HG03432 (cell line): ENCODE data around the gene PGM5.

Experiments
- ATAC-seq: cut with Tn5 transposase; IDR thresholded peaks from one replicate; pipeline ENCODE4 v1.9.1; 2021; ENCODE audit warnings: mild to moderate bottlenecking, moderate library complexity; ENCODE audit not compliant: unreplicated experiment

Gene PGM5

DNA sequence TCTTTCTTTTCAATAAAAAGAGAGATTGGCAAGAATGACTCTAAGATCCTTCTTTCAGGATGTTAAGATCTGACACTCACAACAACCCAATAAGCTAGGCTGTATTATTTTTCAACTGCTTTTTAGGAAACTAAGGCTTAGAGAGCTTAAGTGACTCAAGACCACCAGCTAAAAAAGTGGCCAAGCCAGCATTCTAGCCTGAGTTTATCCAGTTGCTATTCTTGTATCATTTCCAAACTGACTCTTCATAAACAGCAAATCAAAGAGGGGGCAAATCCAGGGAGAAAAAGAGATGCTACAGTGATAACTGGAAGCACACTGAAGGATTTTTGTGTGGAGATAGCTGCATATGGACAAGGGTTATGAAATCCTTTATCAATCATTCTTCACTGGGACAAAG, 137.1 kb downstream of the PGM5 start:
- no peak for ATAC-seq

DNA sequence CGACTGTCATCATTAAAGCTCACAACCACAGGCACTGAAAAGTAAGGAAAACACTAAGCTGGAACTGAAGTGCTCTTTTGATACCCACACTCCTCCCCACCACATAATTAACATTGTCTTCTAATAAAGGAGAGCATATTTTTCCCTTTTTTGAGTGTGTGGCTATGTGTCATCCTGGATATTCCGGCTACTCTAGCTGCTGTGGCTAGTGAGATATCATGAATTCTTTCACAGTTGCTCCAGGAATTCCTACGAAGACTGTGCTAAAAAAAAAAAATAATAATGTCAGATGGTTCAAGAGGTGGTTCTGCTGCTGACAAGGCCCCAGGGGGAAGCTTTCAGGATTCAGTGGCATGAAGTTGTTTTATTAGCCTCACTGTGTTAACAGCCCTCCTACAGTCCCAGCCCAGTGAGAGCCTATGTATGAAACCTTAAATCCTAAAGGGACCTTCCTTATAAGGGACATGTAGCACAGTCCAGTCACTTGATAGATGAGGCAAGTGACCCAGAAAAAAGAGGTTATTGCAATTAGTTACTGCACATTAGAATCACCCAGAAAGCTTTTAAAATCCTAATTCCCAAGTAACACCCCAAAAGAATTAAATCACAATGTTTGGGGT, 137.7 kb downstream of the PGM5 start:
- no peak for ATAC-seq

DNA sequence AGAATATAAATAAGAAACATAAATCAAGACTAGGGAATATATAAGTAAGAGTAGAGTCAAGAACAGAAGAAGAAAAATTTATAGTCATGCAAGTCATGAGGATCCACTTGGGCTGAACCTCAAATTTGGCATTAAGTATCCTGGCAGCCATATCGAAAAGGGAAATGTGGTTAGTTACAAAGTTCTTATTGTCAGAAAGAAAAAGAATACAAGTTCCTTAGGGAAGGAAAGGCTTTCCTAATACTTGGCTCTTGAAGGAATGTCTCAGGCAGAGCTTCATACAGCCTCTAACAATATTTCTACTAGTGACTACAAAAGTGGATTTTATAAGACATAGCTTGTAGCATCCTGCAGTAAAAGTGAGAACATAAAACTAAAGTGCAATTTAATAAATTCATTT, 138.8 kb downstream of the PGM5 start:
- ATAC-seq: no peak

DNA sequence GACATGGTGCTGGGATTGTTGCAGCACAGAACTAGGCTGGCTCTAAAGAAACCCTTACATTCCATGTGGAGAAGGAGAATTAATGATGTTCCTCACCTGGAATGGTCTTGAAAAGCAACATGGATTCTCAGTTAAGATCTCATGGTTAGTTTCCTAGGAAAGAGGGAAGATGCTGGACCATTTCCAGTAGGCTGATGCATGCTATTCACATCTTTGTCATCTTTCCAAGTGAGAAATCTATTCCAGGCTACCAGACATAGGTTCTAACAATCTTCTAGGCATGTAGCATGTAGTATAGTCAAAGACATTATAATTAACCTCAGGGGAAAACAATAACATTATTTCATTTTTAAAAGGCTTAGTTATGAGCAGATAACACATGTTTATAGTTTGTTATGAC, 139.9 kb downstream of the PGM5 start:
- no peak for ATAC-seq

DNA sequence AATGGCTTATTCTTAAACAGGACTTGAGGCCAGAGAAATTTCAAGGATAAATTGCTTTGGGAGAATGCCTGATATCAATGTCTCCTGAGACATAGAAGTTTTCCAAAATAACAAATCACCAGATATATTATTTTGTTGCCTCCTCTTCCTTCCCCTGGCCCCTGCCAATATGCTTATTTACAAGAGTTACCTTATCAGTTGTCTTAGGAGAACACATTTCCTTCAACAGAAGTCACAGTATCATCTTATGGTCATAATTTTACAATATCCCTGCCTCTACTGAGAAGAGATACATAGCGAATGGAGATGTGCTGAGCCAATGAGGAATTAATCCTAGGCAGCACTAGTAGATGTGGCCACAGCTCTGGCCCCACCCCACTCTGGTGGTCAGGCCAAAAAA, 141.2 kb downstream of the PGM5 start:
- ATAC-seq: no peak

DNA sequence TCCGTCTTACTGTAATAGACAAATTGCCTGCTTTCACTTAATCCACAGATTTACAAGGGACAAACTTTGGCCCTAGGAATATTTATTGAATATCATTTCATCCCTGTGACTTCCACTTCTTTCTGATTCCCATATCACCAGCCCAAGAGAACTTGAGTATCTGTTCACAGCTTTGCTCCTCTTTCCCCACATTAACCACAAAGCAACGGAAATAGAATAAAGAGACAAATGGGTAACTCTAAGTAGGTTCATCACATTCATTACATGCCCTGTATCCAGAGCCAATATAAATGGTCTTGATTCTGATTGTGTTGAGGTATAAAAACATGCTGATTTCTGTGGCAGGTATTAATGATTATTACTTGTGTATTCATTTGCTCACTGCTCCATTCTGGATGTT, 142.4 kb downstream of the PGM5 start:
- no peak for ATAC-seq

DNA sequence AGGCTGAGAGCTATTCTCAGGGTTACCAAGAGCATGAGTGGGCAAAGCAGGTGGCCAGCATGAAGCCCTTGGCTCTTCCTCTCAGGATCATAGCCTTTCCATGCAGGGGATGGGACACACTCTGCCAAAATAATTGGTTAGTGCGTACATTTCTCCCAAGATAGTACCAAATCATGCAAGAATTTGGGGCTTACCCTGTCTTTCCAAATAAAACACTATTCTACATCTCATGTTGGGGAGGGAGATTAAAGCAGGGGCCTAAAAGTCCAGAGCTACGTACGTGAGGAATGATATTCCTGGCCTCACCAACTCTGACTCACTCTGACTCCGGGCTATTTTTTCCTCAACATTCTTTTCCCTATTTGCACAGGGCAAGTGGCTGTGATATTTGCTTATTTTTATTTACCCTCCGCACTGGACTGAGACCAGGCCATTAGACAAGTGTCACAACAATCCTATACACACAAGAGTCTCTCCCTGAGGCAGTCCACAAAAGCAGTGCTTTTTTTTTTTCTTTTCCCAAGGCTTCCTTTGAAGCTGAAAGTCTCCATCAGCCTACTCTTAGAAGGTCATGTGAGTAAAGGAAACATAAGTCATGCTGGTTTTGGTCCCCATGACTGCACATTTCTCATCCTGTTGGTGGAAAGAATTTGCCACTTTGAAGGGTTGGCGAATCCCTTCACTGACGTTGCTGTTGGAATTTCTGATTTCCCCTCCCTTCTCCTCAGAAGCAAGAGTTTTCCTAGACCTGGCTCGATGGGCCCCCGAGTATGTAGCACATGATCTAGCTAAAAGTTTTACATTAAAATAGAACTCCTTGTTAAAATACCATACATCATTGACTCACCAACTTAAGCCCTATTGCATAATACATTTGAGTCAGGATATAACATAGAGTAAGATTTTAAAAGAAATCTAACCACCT, 144.3 kb downstream of the PGM5 start:
- no peak for ATAC-seq

DNA sequence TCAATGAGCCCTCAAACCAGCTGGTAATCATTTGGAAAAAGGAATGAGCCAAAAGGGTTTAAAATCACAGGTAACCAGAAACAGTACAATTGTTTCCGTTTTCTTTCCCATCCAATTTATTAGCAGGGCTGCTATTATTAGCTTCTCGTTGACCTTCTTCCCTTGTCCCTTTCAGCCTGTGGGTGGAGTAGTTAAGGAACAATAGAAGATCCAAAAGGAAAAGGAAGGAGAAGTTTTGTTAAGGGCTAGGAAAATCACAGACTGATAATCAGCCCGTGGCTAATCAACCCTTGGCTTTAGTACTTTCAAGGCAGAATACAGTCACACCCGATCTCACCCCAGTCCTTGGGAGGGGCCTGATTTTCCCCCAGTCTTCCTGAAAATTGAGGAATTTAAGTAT, 145.9 kb downstream of the PGM5 start:
- ATAC-seq: no peak

DNA sequence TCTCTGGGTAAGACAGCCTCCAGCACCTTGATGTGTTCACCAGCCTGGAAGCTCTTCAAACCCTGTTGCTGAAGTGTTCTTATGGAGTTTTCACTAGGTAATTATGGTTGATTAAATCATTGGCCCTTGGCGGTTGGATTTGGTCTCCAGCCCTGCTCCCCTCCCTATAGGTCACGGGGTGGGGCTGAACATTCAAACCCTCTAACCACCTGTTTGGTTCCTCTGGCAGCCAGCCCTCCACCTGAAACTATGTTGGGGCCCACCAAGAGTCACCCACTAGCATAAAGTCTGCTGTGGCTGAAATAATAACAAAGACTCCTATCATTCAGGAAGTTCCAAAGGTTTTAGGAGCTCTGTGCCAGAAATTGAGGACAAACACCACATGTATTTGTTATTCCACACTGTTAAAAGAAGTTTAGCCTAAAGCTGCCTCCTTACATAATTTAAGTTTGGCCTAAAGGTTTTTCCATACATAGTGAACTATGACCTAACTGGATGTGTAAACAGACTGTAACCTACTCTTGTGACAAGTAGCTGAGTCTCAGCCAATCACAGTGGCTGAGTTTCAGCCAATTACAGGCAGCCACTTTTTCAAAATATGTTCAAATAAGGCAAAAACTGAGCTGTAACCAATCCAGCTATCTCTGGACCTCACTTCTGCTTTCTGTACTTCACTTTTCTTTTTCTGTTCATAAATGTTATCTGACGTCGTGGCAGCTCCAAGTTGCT, 149.4 kb downstream of the PGM5 start:
- no peak for ATAC-seq

DNA sequence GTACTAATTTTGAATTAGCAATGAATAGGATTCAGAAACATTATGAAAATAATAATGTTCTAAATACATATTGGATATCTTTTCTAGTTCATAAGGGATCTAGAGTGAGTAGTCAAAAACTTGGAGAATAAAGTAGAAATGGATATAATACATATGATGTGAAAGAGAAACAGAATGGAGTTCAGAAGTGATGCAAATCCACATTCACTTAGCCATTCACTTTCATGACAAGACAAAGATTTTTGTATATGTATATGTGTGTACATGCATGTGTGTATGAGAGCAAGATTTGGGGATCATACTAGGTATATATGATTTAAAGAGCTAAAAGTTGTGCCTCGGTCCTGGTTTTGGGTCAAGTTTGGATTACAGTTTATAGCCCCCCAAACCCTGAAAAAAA, 150.1 kb downstream of the PGM5 start:
- no peak for ATAC-seq

DNA sequence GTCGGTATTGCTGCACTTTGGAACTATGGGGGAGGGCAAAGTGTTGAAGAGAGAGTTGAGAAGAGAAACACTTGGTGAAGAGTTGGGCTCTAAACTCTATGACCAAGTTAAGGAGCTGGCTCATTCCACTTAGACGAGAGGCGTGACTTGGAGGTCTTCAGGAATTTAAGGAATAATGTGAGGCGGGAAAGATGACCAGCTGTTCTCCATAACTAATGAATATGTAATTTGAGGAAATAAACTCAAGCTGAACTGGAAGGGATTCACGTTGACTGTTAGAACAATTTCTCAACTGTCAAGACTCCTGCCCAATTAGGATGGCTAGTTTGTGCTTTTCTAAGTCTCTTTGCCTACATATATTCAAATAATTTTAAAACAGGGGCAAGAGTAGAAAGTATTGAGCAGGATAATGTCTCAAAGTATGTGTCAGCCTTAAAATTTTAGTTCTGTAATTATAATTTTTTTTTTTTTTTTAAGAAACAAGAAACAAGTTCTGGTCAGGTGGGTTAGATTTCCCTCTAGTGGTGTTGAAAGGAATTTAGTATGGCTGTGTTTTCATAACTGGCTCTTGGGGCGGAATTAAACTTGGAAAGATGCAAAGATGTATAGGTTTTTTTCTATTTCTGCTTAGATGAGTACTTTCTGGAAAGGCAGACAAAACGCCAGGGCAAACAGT, 150.9 kb downstream of the PGM5 start:
- ATAC-seq: no peak

DNA sequence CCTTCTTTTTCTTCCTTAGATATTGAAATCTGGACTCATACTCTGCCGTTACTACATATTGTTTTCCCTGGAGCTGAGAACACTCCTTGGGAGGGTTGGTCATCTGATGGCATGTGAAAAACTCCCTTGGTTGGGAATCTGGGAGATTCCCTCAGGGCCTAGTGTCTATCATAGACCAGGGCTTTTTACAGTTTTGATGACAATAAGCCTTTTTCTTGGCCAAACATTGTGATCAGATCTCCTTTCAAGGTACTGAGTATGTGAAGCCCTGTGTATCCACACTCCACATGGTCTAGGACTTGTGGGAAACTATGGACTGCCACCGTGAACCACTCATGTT, 151.4 kb downstream of the PGM5 start:
- ATAC-seq: no peak

DNA sequence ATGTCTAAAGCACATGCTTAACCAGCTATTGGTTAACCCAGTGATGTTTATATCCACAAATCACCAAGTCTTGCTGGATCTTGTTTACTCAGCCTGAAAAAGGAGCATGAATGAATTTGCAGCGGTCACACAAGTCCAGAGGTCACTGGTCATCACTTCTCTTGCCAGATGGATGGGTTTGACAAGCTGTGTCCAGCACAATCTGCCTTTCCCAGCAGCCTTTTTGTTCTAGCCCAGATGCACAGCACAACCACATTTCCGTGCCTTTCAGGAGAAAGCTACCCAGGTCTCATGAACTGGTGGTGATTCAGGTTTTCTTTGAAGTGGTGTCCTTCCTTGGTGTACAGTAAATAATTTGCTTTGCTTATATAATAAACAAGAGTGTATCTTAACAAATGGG, 152.1 kb downstream of the PGM5 start:
- no peak for ATAC-seq

DNA sequence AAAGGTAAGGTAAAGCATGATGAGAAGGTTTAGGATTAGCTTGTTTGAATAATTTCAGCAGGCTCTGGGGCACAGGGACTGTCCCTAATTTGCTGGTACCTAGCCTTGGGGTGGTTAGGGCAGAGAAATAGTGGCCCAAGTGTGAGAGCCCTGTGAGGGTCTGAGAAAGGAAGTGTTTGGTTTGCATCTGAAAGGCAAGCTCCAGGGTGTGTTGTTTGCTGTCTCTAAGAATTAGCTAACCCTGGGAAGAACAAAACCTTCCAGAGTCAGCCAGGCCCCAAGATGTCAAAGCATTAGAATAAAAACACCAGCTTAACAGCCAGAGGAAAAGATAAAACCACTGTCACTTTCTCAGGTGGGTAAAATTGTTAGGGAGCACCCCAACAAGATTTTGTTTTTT, 153.3 kb downstream of the PGM5 start:
- ATAC-seq: no peak

DNA sequence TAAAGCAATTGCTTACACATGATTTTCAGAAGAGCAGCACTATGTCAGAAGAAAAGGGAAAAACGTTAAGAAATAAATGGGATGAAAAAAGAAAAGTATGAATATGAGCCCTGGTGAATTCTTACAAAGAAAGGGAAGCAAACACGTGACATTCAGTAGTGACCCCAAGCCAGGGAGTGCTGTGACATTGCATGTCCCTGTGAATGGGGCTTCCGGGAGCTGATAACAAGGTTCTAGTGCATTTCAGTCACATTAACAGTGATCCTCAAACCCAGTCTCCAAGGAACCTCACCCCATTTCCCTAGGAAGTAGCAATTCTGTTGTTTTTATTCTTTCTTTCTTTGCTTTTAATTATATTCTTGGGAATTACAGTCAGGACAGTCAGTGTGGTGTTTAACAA, 157.0 kb downstream of the PGM5 start:
- no peak for ATAC-seq

DNA sequence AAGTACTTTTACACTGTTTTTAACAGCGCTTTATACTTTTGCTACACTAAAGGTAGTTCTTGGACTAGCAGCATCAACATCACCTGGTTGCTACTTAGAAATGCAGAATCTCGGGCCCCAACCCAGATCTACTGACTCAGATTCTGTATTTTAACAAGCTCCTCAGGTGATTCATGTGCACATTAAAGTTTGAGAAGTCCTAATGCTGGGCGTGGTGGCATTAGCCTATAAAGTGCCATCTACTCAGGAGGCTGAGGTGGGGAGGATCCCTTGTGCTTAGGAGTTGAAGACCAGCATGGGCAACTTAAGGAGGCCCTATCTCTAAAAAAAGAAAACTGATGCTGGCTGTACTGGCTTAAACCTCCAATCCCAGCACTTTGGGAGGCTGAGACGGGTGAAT, 157.6 kb downstream of the PGM5 start:
- no peak for ATAC-seq

DNA sequence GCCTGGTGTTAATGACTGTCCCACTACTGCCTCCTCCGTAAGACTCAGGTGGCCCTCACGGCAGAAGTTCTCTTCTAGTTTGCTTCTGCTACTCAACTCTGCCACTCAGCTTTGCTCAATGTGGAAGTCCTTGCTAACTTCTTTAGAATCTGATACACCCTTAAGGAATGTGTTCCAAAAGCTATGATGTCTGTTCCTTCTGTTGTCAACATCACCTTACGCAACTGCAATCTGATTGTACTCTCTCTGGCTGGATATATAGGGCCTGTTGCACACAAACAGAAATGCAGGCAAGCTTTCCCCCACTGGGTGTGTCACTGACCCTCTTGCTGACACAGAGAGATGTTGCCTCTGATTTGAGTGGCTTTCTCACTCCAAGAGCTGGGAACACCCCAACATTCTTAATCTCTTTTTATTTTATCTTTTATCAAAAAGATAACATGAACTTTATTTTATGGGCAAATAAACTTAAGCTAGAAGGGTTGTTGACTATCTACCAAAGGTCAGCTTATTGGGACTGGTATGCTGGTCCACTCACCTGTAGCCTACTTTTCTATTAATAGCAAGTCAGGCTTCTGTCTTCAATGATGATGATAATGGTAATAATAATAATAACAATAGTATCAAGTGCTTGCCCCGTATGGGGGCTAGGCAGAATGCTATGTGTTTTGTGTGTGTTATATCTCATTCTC, 159.1 kb downstream of the PGM5 start:
- ATAC-seq: no peak

DNA sequence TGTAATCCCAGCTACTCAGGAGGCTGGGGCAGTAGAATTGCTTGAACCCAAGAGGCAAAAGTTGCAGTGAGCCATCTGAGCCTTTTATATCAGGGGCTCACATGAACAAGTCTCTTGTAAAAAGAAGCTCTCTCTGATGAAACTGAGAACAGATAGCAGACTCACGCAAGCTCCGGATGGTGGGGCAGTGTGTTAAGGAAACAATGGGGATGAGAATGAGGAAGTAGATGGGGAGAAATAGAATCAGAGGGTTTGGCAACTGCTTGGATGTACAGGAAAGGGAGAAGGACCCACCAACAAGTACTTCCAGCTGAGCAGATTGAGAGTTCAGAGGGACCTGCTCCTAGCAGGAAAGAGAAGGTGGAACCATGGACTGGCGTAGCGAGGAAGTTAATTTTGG, 165.7 kb downstream of the PGM5 start:
- no peak for ATAC-seq

DNA sequence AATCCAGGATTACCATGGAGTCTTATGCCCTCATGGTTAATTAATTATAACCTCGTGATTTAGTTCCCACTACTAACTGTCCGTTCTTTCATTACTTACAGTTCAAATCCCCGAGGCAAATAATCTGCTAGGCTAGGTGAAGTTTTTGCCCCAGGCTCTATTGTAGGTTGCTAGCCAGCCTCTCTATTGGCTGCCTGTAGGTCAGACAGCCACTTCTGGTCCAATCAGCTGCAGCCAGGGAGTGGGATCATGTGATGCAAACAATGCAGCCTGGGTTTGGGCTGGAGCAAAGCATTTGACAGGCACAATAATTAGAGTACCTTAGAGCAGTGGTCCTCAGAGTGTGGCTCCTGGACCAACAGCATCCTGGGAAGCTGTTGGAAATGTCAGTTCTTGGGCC, 166.5 kb downstream of the PGM5 start:
- ATAC-seq: no peak

DNA sequence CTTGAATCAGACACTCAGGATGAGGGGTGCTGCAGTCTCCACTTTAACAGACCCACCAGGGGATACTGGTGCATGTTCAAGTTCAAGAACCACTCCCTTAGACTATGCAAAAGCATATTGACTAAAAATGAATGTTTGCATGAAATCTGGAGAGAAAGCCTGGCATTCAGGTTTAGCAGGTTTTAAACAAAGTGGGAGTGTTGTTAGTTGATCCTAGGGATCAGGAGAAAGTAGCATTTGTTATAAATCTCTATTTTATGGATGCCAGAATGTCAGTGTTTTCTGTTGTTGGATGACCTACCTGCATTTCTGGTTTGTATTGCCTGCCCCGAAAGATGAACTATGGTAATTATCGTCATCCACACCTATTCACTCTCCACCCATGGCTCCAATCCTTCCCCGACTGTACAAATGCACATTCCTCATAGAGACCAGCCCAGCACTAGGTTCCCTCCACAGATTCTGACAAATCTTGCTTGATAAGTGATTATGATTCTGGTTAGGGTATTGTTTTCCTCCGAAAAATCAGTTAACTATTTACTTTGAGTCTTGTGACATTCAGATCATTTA, 167.0 kb downstream of the PGM5 start:
- ATAC-seq: no peak

DNA sequence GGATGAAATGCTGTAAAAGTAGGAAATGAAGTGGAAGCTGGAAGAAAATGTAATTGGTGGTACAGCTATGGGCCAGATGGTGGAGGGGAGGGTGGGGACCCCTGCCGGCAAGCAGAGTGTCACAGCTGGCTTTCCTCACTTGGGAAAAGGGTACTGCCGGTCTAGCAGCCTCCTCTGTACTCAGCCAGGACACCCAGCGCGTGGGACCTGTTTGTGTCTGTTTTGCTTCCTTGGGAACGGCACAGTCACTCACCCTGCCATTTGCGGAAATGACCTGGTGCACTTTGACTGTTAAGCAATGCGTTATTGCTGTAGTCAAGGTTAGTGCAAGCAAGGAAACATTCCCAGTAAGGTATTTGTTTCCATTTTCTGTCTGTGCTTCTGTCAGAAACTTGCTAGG, 174.2 kb downstream of the PGM5 start:
- ATAC-seq: no peak
